ENCODE measurements around the gene CASTOR1.
"Not testable (repeated sequence)": the region's sequence is repeated elsewhere in the genome, so short reads cannot be mapped to it uniquely, and the experiment has no call there.

CASTOR1 gene

GRCh38 chr22:30289141-30289979 is at the start of gene CASTOR1:
TSS of gene CASTOR1 (minus strand) at chr22:30289505. CDS start at chr22:30289497, 8 bp downstream.
- DNase-seq (ENCODE audit: low read depth), result peak; percentile 98

- no peak for DNase-seq (ENCODE audit: low read depth)
Observed at GRCh38 chr22:30338802-30339201, 49.5 kb upstream of the CASTOR1 start.

GRCh38 chr22:30338341-30338740 is 49.0 kb upstream of the CASTOR1 start:
- not testable (repeated sequence) for DNase-seq (ENCODE audit: low read depth)

GRCh38 chr22:30337461-30337778 is 48.1 kb upstream of the CASTOR1 start:
- no peak for DNase-seq (ENCODE audit: low read depth)

- no peak for DNase-seq (ENCODE audit: low read depth)
Observed at GRCh38 chr22:30336752-30337460, 47.6 kb upstream of the CASTOR1 start.

GRCh38 chr22:30335236-30335635 is 45.9 kb upstream of the CASTOR1 start:
- DNase-seq (ENCODE audit: low read depth), result no peak

- DNase-seq (ENCODE audit: low read depth), result no peak
Observed at GRCh38 chr22:30334646-30335045, 45.3 kb upstream of the CASTOR1 start.

GRCh38 chr22:30333707-30334087 is 44.4 kb upstream of the CASTOR1 start:
- no peak for DNase-seq (ENCODE audit: low read depth)

GRCh38 chr22:30332994-30333706 is 43.8 kb upstream of the CASTOR1 start:
- DNase-seq (ENCODE audit: low read depth), result no peak

GRCh38 chr22:30332551-30332950 is 43.2 kb upstream of the CASTOR1 start:
- DNase-seq (ENCODE audit: low read depth), result no peak

- no peak for DNase-seq (ENCODE audit: low read depth)
Observed at GRCh38 chr22:30328466-30329049, 39.3 kb upstream of the CASTOR1 start.

- DNase-seq (ENCODE audit: low read depth), result no peak
Observed at GRCh38 chr22:30327864-30328345, 38.6 kb upstream of the CASTOR1 start.

- peak; percentile 79 for DNase-seq (ENCODE audit: low read depth)
Observed at GRCh38 chr22:30326706-30327362, 37.5 kb upstream of the CASTOR1 start, which contains the start of gene TBC1D10A. TSS of gene TBC1D10A (minus strand) at chr22:30326941. CDS start at chr22:30326881, 60 bp downstream.

- no peak for DNase-seq (ENCODE audit: low read depth)
Observed at GRCh38 chr22:30326255-30326705, 37.0 kb upstream of the CASTOR1 start.

- no peak for DNase-seq (ENCODE audit: low read depth)
Observed at GRCh38 chr22:30325724-30326254, 36.5 kb upstream of the CASTOR1 start.

GRCh38 chr22:30325065-30325720 is 35.9 kb upstream of the CASTOR1 start:
- DNase-seq (ENCODE audit: low read depth), result peak; percentile 37

- DNase-seq (ENCODE audit: low read depth), result no peak
Observed at GRCh38 chr22:30324014-30324730, 34.9 kb upstream of the CASTOR1 start.

- no peak for DNase-seq (ENCODE audit: low read depth)
Observed at GRCh38 chr22:30323246-30323645, 33.9 kb upstream of the CASTOR1 start.

GRCh38 chr22:30321461-30321860 is 32.2 kb upstream of the CASTOR1 start:
- DNase-seq (ENCODE audit: low read depth), result no peak

GRCh38 chr22:30320021-30320556 is 30.8 kb upstream of the CASTOR1 start:
- DNase-seq (ENCODE audit: low read depth), result no peak
